DOHH2 (cell line): Measurements from ENCODE around the gene CENPP.

ENCODE experiments used
- EZH2phosphoT487 ChIP-seq: fragments of 200-600 bp; sonication (generic); IDR thresholded peaks from 2 replicates; pipeline ENCODE4 v1.6.1; 2017; ENCODE audit warnings: borderline replicate concordance, mild to moderate bottlenecking, antibody characterized with exemption, low read length, moderate library complexity, mixed read lengths
- TF ChIP-seq, protein P1 (sequence below): fragments of 200-600 bp; sonication (generic); IDR thresholded peaks from one replicate; pipeline ENCODE4 v1.5.1; 2014; ENCODE audit warnings: antibody characterized with exemption, mild to moderate bottlenecking, low read depth, low read length; ENCODE audit not compliant: poor library complexity, severe bottlenecking

DNA sequence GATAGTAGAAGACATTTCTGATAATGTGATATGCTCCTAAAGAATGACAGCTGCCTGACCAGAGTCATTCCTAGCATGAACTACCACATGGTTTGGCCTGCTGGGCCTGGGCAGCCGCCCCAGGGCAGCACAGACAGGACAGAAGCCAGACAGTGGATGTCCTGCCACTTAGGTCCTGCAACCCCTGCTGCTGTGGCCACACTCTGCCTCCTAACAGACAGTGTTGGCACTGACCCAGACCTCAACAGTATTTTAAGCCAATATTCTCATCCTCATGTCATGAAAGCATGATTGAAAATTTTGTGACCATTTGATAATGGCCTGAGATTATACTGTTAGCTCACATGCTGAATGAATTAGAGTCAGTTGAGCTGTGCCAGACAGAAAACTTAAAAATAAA, 15.8 kb downstream of the CENPP start:
- TF ChIP-seq, protein P1, sequence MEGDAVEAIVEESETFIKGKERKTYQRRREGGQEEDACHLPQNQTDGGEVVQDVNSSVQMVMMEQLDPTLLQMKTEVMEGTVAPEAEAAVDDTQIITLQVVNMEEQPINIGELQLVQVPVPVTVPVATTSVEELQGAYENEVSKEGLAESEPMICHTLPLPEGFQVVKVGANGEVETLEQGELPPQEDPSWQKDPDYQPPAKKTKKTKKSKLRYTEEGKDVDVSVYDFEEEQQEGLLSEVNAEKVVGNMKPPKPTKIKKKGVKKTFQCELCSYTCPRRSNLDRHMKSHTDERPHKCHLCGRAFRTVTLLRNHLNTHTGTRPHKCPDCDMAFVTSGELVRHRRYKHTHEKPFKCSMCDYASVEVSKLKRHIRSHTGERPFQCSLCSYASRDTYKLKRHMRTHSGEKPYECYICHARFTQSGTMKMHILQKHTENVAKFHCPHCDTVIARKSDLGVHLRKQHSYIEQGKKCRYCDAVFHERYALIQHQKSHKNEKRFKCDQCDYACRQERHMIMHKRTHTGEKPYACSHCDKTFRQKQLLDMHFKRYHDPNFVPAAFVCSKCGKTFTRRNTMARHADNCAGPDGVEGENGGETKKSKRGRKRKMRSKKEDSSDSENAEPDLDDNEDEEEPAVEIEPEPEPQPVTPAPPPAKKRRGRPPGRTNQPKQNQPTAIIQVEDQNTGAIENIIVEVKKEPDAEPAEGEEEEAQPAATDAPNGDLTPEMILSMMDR, result no peak
- no peak for TF ChIP-seq EZH2phosphoT487
